ENCODE measurements around the gene SFXN3. TPM values are rescaled to one million over a fixed set of nuclear protein-coding genes. Genes with fewer than 3 reads are reported as not detected.

The SFXN3 gene
- total RNA-seq, 1 experiment from 2014 or later, result 8.5 TPM

DNA sequence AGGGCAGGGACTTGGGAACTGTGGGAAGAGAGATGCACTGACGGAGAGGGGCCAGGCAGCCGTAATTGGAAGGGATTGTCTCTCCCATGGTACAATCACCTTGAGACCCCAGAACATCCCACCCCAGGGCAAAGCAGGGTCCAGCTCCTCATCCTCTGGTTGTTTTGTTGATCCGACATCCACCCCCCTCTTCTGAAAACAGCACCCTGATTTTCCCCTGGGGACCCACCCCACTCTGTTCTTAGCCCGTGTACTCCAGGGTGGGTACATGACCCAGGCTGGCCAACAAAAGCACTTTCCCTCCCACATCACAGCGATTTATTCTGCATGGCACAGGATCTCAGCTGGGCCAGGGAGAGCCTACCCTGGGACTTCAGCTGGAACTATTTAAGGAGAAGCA, 14.2 kb upstream of the SFXN3 start:
- Histone ChIP-seq H3K36me3 (ENCODE audit: insufficient read depth, low read length) (no peaks in the 10 kb centered on the region), H3K9me3 (ENCODE audit: low read length) (no peaks in the 10 kb centered on the region), H4K20me1 (ENCODE audit: insufficient read depth, low read depth, low read length) (no peaks in the 10 kb centered on the region), H3K9ac (ENCODE audit: low read length) (peak overlapping the region; percentile 61), H3K79me2 (ENCODE audit: low read length) (no peaks in the 10 kb centered on the region), H3K4me3 (ENCODE audit: low read length) (peak overlapping the region; percentile 57), H3K4me1 (ENCODE audit: low read length) (peaks cover 64% of the 10 kb centered on the region), H3K27ac (ENCODE audit: low read length) (peak overlapping the region; percentile 92), H2AFZ (ENCODE audit: low read length) (no peak overlapping the region), H3K9me2 (replicated peaks; ENCODE audit: insufficient read depth, low read length) (no peaks in the 10 kb centered on the region), H3K27me3 (ENCODE audit: low read length) (no peaks in the 10 kb centered on the region), H3K4me2 (ENCODE audit: low read depth, low read length, poor library complexity, severe bottlenecking) (peak overlapping the region; percentile 95)
- DNase-seq, result peak; percentile 53

- H3K4me3 ChIP-seq (ENCODE audit: low read length), result peak overlapping the region; percentile 57
- no peaks in the 10 kb centered on the region for H3K9me3 ChIP-seq (ENCODE audit: low read length)
- H3K9ac ChIP-seq (ENCODE audit: low read length), result peak overlapping the region; percentile 74
- DNase-seq, result peak; percentile 91
- H3K4me1 ChIP-seq (ENCODE audit: low read length), result peaks cover 58% of the 10 kb centered on the region
- H3K9me2 ChIP-seq (replicated peaks; ENCODE audit: insufficient read depth, low read length), result no peaks in the 10 kb centered on the region
- H2AFZ ChIP-seq (ENCODE audit: low read length), result peak overlapping the region; percentile 60; the same call in 1 of the 2 replicates
- H3K36me3 ChIP-seq (ENCODE audit: insufficient read depth, low read length), result no peaks in the 10 kb centered on the region
- no peaks in the 10 kb centered on the region for H3K79me2 ChIP-seq (ENCODE audit: low read length)
- H3K27me3 ChIP-seq (ENCODE audit: low read length), result no peaks in the 10 kb centered on the region
- peak overlapping the region; percentile 95 for H3K4me2 ChIP-seq (ENCODE audit: low read depth, low read length, poor library complexity, severe bottlenecking)
- peak overlapping the region; percentile 92 for H3K27ac ChIP-seq (ENCODE audit: low read length)
- H4K20me1 ChIP-seq (ENCODE audit: insufficient read depth, low read depth, low read length), result no peaks in the 10 kb centered on the region
Observed at GRCh38 chr10:101018118-101018599, 12.9 kb upstream of the SFXN3 start.

DNA sequence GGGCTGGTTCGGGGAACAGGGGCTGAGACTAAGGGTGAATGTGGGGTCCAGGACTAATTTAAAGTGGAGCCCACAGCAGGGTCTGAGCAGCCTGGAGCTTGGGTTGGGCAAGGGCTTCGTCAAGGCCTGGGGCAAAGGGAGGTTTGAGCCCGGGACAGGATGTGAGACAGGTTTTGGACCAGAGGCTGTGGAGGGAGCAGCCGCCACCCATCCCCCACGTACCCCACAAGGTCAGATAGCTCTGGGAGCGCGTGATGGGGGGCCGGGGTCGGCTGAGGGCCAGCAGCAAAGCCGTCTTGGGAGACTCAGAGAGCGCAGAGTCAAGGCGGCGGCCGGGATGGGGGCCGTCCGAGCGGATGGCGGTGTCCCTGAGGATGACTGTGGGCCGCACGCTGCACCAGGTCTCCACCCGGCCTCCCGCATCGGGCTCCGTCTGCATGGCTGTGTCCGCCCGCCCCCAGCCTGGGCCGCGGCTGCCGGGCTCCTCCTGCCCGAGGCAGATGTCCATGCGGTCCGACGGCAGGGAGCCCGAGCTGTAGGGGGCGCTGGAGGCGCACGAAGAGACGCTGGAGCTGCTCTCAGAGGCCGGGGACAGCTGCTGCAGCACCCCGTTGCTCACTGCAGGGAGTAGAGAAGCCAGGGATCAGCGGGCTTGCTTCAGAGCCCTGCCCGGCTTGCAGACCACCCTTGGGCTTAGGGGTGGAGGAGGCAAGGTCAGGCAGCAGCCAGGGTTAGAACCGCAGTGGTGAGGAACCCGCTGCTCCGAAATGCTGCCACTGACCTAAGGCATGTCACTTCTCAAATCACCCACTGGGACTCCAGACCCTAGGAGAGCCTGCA, 12.2 kb upstream of the SFXN3 start:
- Histone ChIP-seq H4K20me1 (ENCODE audit: insufficient read depth, low read depth, low read length) (no peaks in the 10 kb centered on the region), H3K9me3 (ENCODE audit: low read length) (no peaks in the 10 kb centered on the region)

GRCh38 chr10:101019440-101019703, 11.7 kb upstream of the SFXN3 start:
- Histone ChIP-seq H2AFZ (ENCODE audit: low read length) (no peak overlapping the region), H3K4me2 (ENCODE audit: low read depth, low read length, poor library complexity, severe bottlenecking) (peak overlapping the region; percentile 95)

More for the DNA sequence above, 12.2 kb upstream of the SFXN3 start:
- DNase-seq, result peak; percentile 97
- Histone ChIP-seq H3K36me3 (ENCODE audit: insufficient read depth, low read length) (no peaks in the 10 kb centered on the region), H3K27ac (ENCODE audit: low read length) (peak overlapping the region; percentile 92), H3K9me2 (replicated peaks; ENCODE audit: insufficient read depth, low read length) (no peaks in the 10 kb centered on the region), H3K4me3 (ENCODE audit: low read length) (peak overlapping the region; percentile 57), H2AFZ (ENCODE audit: low read length) (no peak overlapping the region), H3K4me2 (ENCODE audit: low read depth, low read length, poor library complexity, severe bottlenecking) (peak overlapping the region; percentile 95), H3K79me2 (ENCODE audit: low read length) (no peaks in the 10 kb centered on the region), H3K9ac (ENCODE audit: low read length) (peak overlapping the region; percentile 74), H3K4me1 (ENCODE audit: low read length) (peaks cover 53% of the 10 kb centered on the region), H3K27me3 (ENCODE audit: low read length) (no peaks in the 10 kb centered on the region)

GRCh38 chr10:101020427-101021075, 10.5 kb upstream of the SFXN3 start:
- no peaks in the 10 kb centered on the region for H3K27me3 ChIP-seq (ENCODE audit: low read length)
- H3K9ac ChIP-seq (ENCODE audit: low read length), result no peak overlapping the region
- H3K79me2 ChIP-seq (ENCODE audit: low read length), result no peaks in the 10 kb centered on the region
- H2AFZ ChIP-seq (ENCODE audit: low read length), result no peak overlapping the region
- H3K27ac ChIP-seq (ENCODE audit: low read length), result no peak overlapping the region
- peaks cover 38% of the 10 kb centered on the region for H3K4me1 ChIP-seq (ENCODE audit: low read length)
- no peaks in the 10 kb centered on the region for H3K36me3 ChIP-seq (ENCODE audit: insufficient read depth, low read length)
- H3K4me3 ChIP-seq (ENCODE audit: low read length), result no peak overlapping the region
- H4K20me1 ChIP-seq (ENCODE audit: insufficient read depth, low read depth, low read length), result no peaks in the 10 kb centered on the region
- no peaks in the 10 kb centered on the region for H3K9me2 ChIP-seq (replicated peaks; ENCODE audit: insufficient read depth, low read length)
- H3K4me2 ChIP-seq (ENCODE audit: low read depth, low read length, poor library complexity, severe bottlenecking), result no peak overlapping the region
- no peaks in the 10 kb centered on the region for H3K9me3 ChIP-seq (ENCODE audit: low read length)
- no peak for DNase-seq

More at GRCh38 chr10:101019440-101019703, 11.7 kb upstream of the SFXN3 start:
- Histone ChIP-seq H3K79me2 (ENCODE audit: low read length) (no peaks in the 10 kb centered on the region), H3K27me3 (ENCODE audit: low read length) (no peaks in the 10 kb centered on the region), H3K9me2 (replicated peaks; ENCODE audit: insufficient read depth, low read length) (no peaks in the 10 kb centered on the region), H4K20me1 (ENCODE audit: insufficient read depth, low read depth, low read length) (no peaks in the 10 kb centered on the region), H3K4me1 (ENCODE audit: low read length) (peaks cover 50% of the 10 kb centered on the region), H3K9ac (ENCODE audit: low read length) (peak overlapping the region; percentile 74), H3K4me3 (ENCODE audit: low read length) (peak overlapping the region; percentile 57; the same call in 1 of the 2 replicates), H3K9me3 (ENCODE audit: low read length) (no peaks in the 10 kb centered on the region), H3K36me3 (ENCODE audit: insufficient read depth, low read length) (no peaks in the 10 kb centered on the region), H3K27ac (ENCODE audit: low read length) (no peak overlapping the region)
- no peak for DNase-seq

GRCh38 chr10:101021239-101021638, 9.8 kb upstream of the SFXN3 start:
- H3K9me2 ChIP-seq (replicated peaks; ENCODE audit: insufficient read depth, low read length), result no peaks in the 10 kb centered on the region
- no peaks in the 10 kb centered on the region for H3K36me3 ChIP-seq (ENCODE audit: insufficient read depth, low read length)
- no peaks in the 10 kb centered on the region for H3K79me2 ChIP-seq (ENCODE audit: low read length)
- no peaks in the 10 kb centered on the region for H4K20me1 ChIP-seq (ENCODE audit: insufficient read depth, low read depth, low read length)
- H3K27me3 ChIP-seq (ENCODE audit: low read length), result no peaks in the 10 kb centered on the region
- DNase-seq, result no peak
- H3K4me3 ChIP-seq (ENCODE audit: low read length), result no peak overlapping the region
- H3K9ac ChIP-seq (ENCODE audit: low read length), result no peak overlapping the region
- no peak overlapping the region for H3K4me2 ChIP-seq (ENCODE audit: low read depth, low read length, poor library complexity, severe bottlenecking)
- no peak overlapping the region for H3K27ac ChIP-seq (ENCODE audit: low read length)
- no peak overlapping the region for H2AFZ ChIP-seq (ENCODE audit: low read length)
- peaks cover 31% of the 10 kb centered on the region for H3K4me1 ChIP-seq (ENCODE audit: low read length)
- H3K9me3 ChIP-seq (ENCODE audit: low read length), result no peaks in the 10 kb centered on the region

DNA sequence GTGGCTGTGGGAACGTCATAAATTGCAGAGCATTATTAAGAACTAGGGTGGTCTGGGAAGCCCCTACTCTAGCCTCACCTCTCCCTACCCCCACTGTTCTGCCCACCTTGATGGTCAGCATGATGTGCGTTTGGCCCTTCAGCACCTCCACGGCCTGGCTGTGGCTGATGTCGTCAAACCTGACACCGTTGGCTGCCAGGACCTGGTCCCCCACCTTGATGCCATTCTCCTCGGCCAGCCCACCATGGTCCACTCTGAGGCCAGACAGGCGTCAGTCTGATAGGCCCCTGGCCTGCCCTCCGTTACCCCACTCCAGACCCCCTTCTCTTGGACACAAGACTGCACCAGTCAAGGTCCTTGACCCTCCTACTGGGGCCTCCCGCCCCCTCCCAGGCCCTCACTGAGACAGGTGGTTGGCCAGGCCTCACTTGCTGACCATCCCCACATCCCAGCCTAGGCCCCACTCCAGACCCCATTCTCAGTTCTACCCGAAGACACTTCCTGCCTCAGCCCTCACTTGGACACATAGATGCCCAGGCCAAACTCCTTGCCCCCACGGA, 9.3 kb upstream of the SFXN3 start:
- H2AFZ ChIP-seq (ENCODE audit: low read length), result no peak overlapping the region
- H3K9me2 ChIP-seq (replicated peaks; ENCODE audit: insufficient read depth, low read length), result no peaks in the 10 kb centered on the region
- no peak overlapping the region for H3K4me3 ChIP-seq (ENCODE audit: low read length)
- H3K4me2 ChIP-seq (ENCODE audit: low read depth, low read length, poor library complexity, severe bottlenecking), result no peak overlapping the region
- no peaks in the 10 kb centered on the region for H3K79me2 ChIP-seq (ENCODE audit: low read length)
- H3K4me1 ChIP-seq (ENCODE audit: low read length), result peaks cover 26% of the 10 kb centered on the region
- H3K36me3 ChIP-seq (ENCODE audit: insufficient read depth, low read length), result no peaks in the 10 kb centered on the region
- no peaks in the 10 kb centered on the region for H4K20me1 ChIP-seq (ENCODE audit: insufficient read depth, low read depth, low read length)
- H3K27ac ChIP-seq (ENCODE audit: low read length), result no peak overlapping the region
- no peak for DNase-seq
- no peaks in the 10 kb centered on the region for H3K27me3 ChIP-seq (ENCODE audit: low read length)
- H3K9ac ChIP-seq (ENCODE audit: low read length), result no peak overlapping the region
- no peaks in the 10 kb centered on the region for H3K9me3 ChIP-seq (ENCODE audit: low read length)

All from Karpas-422 (cell line).